Measurements from ENCODE around the gene PI4K2A. TPM values are rescaled to one million over a fixed set of nuclear protein-coding genes. Genes with fewer than 3 reads are reported as not detected.
A peak's percentile ranks its signal among the peaks of the same experiment; 100 is the strongest.

PI4K2A gene
- total and polyA plus RNA-seq, 2 of the 13 experiments (the other 11 are each of a cell fraction or from before 2014, with no cell fraction given) = 10.9 to 14.3 TPM

DNA sequence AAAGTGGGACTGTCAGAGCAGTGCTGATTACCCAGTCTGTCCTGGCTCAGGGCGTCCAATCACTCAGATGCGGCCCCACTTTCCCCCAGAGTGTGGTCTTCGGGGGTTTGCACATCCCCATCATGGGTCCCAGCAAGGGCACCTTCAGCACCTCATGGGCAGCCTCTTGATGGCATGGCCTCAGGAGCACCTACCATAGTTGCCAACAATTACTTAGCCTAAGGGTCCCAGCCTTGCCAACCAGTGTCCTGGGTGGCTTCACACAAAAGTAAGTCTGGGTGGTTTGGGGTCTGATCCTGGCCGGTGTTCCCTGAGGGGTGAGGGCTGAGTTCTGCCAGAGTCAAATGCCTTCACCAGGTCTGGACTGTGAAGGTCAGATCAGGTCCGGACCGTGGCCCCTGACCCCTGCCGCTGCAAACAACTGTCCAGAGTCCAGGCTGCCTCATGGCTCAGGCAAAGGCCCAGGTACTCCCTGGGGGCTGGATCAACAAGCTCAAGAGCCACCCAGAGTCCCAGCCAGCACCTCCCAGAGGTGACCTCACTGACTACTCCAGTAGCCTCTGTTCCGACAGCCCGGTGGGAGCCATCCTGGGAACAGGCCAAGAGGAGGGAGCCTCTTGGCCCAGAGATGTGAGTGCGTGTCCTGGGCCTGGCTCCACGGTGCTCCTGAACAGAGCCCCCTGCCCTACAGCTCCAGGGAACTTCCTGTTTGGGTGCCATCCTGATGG lies 66.8 kb downstream of the PI4K2A start (continued):
- TF ChIP-seq, protein P1, sequence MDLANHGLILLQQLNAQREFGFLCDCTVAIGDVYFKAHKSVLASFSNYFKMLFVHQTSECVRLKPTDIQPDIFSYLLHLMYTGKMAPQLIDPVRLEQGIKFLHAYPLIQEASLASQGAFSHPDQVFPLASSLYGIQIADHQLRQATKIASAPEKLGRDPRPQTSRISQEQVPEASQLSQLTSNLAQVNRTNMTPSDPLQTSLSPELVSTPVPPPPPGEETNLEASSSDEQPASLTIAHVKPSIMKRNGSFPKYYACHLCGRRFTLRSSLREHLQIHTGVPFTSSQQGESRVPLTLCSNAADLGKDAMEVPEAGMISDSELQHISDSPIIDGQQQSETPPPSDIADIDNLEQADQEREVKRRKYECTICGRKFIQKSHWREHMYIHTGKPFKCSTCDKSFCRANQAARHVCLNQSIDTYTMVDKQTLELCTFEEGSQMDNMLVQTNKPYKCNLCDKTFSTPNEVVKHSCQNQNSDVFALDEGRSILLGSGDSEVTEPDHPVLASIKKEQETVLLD (CRISPR knock-in tag; IDR thresholded peaks at IDR 0.05; ENCODE audit: low read depth) = no peak
- TF ChIP-seq FOXA1 (IDR thresholded peaks at IDR 0.05) = no peak
- peak; percentile 62 for TF ChIP-seq FOXA1 (CRISPR knock-in tag; IDR thresholded peaks at IDR 0.05)
- TF ChIP-seq, protein P2, sequence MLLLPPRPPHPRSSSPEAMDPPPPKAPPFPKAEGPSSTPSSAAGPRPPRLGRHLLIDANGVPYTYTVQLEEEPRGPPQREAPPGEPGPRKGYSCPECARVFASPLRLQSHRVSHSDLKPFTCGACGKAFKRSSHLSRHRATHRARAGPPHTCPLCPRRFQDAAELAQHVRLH (CRISPR knock-in tag; IDR thresholded peaks at IDR 0.05; ENCODE audit: borderline replicate concordance, low read depth) = peak; percentile 44; the same call in 1 of the 2 replicates
- TF ChIP-seq, protein P3, sequence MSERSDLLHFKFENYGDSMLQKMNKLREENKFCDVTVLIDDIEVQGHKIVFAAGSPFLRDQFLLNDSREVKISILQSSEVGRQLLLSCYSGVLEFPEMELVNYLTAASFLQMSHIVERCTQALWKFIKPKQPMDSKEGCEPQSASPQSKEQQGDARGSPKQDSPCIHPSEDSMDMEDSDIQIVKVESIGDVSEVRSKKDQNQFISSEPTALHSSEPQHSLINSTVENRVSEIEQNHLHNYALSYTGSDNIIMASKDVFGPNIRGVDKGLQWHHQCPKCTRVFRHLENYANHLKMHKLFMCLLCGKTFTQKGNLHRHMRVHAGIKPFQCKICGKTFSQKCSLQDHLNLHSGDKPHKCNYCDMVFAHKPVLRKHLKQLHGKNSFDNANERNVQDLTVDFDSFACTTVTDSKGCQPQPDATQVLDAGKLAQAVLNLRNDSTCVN (CRISPR knock-in tag; IDR thresholded peaks at IDR 0.05; ENCODE audit: borderline replicate concordance) = 0 out of 2 replicates have a peak, but pooled peaks have one; percentile 59
- 0 out of 2 replicates have a peak, but pooled peaks have one; percentile 44 for TF ChIP-seq ZNF451 (CRISPR knock-in tag; IDR thresholded peaks at IDR 0.05)
- TF ChIP-seq, protein P4, sequence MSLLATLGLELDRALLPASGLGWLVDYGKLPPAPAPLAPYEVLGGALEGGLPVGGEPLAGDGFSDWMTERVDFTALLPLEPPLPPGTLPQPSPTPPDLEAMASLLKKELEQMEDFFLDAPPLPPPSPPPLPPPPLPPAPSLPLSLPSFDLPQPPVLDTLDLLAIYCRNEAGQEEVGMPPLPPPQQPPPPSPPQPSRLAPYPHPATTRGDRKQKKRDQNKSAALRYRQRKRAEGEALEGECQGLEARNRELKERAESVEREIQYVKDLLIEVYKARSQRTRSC (CRISPR knock-in tag; IDR thresholded peaks at IDR 0.05; ENCODE audit: low read depth) = peak; percentile 64; the same call in 1 of the 2 replicates
- no peak for TF ChIP-seq ZNF34 (CRISPR knock-in tag; IDR thresholded peaks at IDR 0.05; ENCODE audit: borderline replicate concordance)
- 0 out of 2 replicates have a peak, but pooled peaks have one; percentile 30 for TF ChIP-seq SRY (CRISPR knock-in tag; IDR thresholded peaks at IDR 0.05)
- TF ChIP-seq ZFY (CRISPR knock-in tag; IDR thresholded peaks at IDR 0.05) = peak; percentile 60; the same call in 1 of the 2 replicates
- TF ChIP-seq, protein P5, sequence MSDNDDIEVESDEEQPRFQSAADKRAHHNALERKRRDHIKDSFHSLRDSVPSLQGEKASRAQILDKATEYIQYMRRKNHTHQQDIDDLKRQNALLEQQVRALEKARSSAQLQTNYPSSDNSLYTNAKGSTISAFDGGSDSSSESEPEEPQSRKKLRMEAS (IDR thresholded peaks at IDR 0.05) = peak; percentile 87
- no peak for TF ChIP-seq LCORL (IDR thresholded peaks at IDR 0.05)
- peak; percentile 83 for TF ChIP-seq LCORL (CRISPR knock-in tag; IDR thresholded peaks at IDR 0.05)
- TF ChIP-seq, protein P6, sequence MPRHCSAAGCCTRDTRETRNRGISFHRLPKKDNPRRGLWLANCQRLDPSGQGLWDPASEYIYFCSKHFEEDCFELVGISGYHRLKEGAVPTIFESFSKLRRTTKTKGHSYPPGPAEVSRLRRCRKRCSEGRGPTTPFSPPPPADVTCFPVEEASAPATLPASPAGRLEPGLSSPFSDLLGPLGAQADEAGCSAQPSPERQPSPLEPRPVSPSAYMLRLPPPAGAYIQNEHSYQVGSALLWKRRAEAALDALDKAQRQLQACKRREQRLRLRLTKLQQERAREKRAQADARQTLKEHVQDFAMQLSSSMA (CRISPR knock-in tag; IDR thresholded peaks at IDR 0.05) = no peak
- TF ChIP-seq PHF21A (CRISPR knock-in tag; IDR thresholded peaks at IDR 0.05) = peak; percentile 88
- TF ChIP-seq, protein P7, sequence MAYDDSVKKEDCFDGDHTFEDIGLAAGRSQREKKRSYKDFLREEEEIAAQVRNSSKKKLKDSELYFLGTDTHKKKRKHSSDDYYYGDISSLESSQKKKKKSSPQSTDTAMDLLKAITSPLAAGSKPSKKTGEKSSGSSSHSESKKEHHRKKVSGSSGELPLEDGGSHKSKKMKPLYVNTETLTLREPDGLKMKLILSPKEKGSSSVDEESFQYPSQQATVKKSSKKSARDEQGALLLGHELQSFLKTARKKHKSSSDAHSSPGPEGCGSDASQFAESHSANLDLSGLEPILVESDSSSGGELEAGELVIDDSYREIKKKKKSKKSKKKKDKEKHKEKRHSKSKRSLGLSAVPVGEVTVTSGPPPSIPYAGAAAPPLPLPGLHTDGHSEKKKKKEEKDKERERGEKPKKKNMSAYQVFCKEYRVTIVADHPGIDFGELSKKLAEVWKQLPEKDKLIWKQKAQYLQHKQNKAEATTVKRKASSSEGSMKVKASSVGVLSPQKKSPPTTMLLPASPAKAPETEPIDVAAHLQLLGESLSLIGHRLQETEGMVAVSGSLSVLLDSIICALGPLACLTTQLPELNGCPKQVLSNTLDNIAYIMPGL (CRISPR knock-in tag; IDR thresholded peaks at IDR 0.05; ENCODE audit: borderline replicate concordance in 1 of 2, low read depth in 1 of 2) = no peak
- no peak for TF ChIP-seq TCF12 (IDR thresholded peaks at IDR 0.05)
- 0 out of 2 replicates have a peak, but pooled peaks have one; percentile 43 for TF ChIP-seq TCF12 (CRISPR knock-in tag; IDR thresholded peaks at IDR 0.05)
- no peak for TF ChIP-seq TOE1 (CRISPR knock-in tag; IDR thresholded peaks at IDR 0.05)
- peak; percentile 52 for TF ChIP-seq SRSF1 (optimal IDR thresholded peaks at IDR 0.05; ENCODE audit: low read depth, low read length)
- peak; percentile 40; the same call in 1 of the 2 replicates for TF ChIP-seq ZNF614 (CRISPR knock-in tag; IDR thresholded peaks at IDR 0.05; ENCODE audit: borderline replicate concordance)
- peak; percentile 56; the same call in 1 of the 2 replicates for TF ChIP-seq BRD4 (CRISPR knock-in tag; IDR thresholded peaks at IDR 0.05)
- TF ChIP-seq CREB1 (IDR thresholded peaks at IDR 0.05) = no peak
- TF ChIP-seq CREB1 (CRISPR knock-in tag; IDR thresholded peaks at IDR 0.05) = no peak
- TF ChIP-seq ZBTB42 (CRISPR knock-in tag; IDR thresholded peaks at IDR 0.05) = peak; percentile 87; the same call in 1 of the 2 replicates
